Stimulated activated CD8-positive, alpha-beta memory T cell treated with anti-CD3 and anti-CD28 coated beads, Interleukin-15, amount 100 ng/mL, for 4 hours (primary cell): ENCODE data around the gene MAP7D2.

Source experiments
- DNase-seq, 2 donors: peaks; one replicate each; pipeline ENCODE4 v3.0.0-alpha.2; 2020; ENCODE audit warnings: low read depth in 2 of 2

MAP7D2 gene

DNA sequence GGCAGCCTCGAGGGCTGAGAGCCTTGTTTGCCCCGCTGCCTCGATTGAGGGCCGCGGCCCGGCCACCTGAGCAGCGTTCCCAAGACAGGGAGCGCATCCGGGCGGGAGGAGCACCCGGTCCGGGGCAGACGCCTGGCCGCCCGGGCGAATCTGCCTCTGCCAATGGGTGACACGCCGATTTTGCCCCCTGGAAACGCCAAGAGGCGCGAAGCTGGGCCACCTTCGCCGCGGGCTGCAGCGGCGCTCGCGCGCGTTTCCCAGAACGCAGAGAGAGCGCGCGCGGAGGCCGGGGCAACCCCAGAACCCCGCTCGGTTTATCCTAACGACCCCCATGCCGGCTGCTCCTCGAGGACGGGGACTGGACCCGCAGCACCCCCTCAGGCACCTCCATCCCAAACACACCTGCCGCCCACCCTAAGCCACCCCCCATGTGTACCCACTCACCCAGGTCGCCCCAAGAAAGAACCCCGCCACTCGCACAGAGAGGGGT lies 575 bp downstream of the MAP7D2 start:
- DNase-seq = no peak

DNA sequence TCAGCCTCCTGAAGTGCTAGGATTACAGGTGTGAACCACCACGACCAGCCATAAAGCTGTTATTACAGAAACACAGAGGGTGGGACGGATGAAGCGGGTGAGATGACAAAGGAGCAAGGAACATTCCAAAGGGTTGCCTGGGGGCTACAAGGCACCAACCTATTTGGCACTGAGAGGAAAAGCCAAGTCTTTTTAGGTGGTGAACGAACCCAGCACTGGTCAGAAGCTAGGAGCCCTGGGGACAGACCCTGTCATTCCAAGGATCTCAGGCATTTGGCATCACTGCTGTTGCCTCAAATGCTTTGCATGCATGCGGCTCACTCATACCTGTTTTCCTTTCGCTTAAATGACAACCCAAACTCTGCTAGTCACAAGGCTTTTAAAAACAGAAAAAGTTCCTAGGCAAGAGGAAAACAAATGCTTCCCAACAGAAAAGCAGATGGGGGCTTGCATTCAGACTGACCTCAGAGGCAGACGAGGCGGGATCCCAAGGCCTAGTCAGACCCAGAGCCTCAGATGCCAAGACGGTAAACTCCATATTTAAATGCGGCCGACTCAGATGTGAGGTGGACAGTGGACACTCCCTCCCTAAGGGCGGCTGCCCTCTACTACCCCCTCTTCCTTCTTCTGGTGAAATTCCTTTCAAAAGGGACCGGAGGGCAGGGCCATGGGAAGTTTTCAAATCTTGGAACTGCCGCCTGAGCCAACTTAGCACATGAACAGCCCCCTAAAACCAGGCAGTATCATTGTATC lies 4.5 kb downstream of the MAP7D2 start:
- DNase-seq = no peak

DNA sequence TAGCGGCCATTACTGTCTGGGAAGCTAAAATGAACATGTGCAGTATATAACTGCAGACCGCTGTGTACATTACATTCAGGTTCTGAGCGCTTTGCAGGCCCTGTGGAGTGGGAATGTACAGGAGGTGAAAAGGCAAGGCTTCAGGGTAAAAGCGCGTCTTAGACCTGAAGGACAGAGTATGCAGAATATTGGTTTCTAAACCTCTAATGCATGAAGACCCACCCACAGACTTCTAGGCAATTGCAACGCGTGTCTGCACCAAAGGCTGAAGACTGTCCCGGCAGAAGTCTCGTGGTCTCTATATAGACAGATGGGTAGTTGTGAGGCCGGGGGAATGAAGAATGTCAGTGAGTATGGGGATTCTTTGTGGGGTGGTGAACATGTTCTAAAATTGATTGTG lies 5.4 kb downstream of the MAP7D2 start:
- DNase-seq = no peak

DNA sequence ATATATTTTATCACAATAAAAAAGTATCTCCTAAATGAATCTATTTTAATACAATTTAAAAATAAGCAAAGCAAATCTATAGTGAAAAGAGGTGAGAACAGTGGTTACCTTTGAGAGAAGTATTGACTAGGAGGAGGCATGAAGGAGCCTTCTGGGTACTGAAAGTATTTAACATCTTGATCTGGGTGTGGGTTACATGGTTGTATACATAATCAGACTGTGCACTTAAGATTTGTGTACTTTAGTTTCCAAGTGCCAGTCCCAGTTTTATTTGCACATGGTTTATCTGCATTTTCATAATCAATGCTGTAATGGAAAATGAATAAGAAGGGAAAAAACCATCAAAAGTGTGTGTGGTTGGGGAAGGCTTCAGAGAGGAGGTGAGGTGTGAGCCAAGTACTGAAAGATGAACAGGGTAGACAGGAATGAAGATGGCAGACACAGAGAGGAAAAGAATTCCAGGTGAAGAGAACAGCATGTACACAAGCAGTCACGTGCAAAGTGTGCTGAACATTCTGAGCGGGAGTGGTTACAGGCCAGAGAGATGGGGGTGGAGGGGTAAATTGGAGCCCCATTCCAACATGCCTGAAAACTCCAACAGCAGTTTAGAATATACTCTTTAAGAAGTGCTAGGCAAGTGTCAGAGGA lies 14.6 kb downstream of the MAP7D2 start:
- no peak for DNase-seq

GRCh38 chrX:20091499-20091898 lies 25.2 kb downstream of the MAP7D2 start:
- no peak for DNase-seq

DNA sequence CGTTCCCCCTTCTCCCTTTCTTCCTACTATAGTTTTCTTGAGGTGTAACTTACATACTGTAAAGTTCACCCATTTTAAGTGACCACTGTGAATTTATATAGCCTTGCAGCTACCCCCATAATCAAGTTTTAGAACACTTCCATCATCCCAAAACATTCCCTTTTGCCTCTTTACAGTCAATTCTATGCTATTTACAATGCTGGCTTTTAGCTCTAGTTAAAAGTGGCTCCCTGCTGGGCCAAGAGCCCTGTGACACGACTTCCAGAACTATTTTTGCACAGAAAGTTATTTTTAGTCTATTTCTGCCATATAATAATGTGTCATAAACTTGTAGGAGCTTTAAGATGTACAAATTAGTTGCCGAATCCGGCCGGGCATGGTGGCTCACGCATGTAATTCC lies 26.9 kb downstream of the MAP7D2 start:
- no peak for DNase-seq

GRCh38 chrX:20080277-20080676 lies 36.4 kb downstream of the MAP7D2 start:
- no peak for DNase-seq

GRCh38 chrX:20071511-20072079 lies 45.1 kb downstream of the MAP7D2 start:
- no peak for DNase-seq

DNA sequence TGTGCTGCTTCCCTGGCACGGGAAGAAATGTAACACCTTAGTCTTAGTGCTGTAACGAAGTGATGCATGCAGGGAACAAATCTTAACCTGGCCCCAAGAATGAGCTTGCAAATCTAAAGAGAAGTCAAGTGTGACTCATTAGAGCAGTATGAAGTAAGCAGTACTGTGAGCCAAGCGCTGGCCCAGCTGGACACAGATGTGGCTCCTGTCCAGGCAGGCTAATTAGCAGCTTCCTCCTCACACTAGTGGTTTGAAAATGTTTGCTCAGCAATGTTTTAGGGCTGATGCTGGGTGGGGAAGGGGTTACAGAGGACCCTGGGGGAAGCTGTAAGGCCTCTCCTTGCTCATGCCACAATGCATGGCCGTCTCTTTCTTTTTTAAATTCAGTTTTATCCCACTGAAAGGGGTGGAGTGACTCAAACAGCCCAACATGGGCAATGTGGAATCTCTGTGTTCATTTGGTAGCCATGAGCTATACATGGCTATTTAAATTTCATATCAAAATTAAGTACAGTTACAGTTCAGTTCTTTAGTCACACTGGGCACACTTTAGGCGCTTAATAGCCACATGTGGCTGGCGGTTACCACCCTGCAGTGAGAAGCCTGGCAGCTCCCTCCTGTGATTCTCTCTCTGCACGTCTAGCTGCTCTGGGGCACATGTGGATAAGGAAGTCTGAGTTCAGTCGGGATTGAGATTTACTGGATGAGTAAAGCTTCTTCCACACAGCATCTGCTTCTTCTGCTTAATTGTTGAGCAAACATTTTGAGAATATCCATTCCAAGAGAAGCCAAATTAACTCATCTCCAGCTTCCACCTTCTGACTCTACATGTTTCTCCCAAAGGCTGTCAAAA lies 48.8 kb downstream of the MAP7D2 start:
- no peak for DNase-seq

DNA sequence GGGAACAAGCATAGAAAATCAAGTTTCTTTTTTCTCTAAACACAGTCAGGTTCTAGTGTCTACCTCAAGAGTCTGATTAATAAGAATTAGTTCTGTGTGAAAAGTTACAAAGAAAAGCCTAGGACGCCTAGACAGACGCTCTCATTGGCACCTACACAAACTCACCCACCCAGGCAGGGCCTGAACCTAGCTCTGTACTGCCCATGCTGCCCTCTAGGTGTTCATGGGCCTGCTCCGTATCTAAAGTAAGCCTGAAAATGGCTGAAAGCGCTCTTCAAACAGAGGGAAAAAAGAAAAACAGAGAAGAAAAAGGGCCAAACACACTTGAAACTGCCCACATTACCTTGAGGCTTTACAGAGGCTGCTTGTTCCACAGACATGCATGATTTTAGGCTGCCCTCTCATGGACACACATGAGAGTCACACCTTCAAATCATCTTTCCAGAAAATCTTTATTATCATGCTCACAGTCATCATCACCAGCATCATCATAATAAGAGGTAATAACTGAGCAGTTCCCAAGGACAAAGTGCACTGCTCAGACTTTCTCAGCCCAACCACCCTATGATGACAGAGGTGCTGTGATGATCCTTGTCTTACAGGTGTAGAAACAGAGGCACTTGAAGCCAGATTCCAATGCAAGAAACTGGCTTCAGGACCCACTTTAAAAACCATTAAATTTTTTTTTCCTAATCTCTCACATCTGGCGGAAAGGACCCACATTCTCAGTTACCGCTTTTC lies 49.6 kb downstream of the MAP7D2 start:
- DNase-seq = no peak

GRCh38 chrX:20063716-20064351 lies 52.9 kb downstream of the MAP7D2 start:
- DNase-seq = no peak

DNA sequence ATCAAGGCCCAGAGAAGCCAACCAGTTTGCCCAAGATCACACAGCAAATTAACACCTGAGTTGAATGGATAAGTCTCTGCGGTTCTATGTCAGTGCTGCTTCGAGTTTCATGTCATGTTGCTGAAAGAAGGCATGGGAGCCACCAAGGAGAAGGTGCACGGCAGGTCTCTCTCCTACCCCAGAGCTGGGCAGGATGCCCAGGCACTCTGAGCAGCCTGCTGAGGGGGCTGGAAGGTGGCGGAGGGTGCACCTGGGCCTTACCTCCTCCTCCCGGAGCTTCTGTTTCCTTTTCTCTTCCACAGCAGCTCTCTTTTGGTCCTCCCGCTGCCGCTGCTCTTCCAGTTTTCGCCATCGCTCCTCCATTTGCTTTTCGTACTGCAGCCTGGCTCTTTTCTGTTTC lies 53.6 kb downstream of the MAP7D2 start:
- DNase-seq = no peak

DNA sequence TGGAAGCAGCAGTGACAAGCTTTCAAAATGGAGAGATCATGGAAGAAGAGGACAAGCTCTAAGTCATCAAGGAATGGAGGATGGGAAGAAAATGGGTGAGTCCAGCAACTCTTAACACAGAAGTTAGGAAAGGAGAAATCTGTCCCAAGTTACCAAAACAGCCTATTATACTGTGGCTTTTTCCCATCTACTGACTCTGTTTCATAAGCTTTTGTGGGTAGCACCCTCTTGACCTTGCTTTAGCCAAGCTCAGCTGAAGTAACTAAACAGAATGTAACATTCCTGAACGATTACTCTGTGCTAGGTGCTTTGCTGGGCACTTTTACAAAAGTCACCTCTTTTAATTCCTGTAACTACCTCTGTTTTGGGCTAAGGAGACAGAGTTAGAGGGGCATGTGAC lies 54.9 kb downstream of the MAP7D2 start:
- no peak for DNase-seq

GRCh38 chrX:20060961-20061748 lies 55.6 kb downstream of the MAP7D2 start:
- DNase-seq = no peak

DNA sequence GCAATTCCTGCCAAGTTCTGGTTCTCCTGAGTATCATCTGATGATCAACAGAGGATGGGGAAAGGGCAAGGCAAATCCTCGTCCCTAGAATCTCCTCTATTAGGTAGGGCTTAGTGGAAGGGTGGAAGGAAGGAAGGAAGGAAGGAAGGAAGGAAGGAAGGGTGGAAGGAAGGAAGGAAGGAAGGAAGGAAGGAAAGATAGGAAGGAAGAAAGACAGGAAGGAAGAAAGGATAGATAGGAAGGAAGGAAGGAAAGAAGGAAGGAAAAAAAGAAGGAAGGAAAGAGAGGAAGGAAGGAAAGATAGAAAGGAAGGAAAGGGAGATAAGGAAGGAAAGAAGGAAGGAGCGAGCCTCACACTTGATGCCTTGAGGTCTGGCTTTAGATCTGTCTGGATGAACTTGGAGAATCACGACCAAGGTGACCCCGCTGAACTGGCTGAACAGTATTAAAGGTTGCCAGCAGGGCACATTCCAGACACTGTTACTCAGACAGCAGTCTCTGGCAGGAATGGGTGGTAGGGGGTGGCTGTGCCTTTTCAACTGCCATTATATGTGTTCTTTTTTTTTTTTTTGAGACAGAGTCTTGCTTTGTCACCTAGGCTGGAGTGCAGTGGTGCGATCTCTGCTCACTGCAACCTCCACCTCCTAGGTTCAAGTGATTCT lies 57.1 kb downstream of the MAP7D2 start:
- no peak for DNase-seq

DNA sequence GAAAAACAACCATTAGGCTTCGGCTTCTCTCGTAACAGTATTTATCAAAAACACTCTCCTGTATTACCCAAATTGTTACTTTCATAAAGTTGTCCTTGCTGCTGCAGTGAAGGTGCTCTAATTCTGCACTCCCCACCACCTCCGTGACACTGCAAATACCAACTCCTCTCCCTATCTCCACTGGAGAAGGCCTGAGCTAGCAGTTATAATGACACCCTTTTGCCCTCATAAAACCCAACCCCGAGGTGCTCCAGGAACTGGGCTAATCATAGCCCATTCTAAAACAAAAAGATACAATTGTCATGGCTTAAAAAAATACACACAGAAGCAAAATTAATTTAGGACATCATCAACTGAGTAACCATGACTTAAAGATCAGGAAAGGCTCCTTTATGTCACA lies 59.2 kb downstream of the MAP7D2 start:
- no peak for DNase-seq

- no peak for DNase-seq
Measured at GRCh38 chrX:20056704-20057103, 60.0 kb downstream of the MAP7D2 start.

DNA sequence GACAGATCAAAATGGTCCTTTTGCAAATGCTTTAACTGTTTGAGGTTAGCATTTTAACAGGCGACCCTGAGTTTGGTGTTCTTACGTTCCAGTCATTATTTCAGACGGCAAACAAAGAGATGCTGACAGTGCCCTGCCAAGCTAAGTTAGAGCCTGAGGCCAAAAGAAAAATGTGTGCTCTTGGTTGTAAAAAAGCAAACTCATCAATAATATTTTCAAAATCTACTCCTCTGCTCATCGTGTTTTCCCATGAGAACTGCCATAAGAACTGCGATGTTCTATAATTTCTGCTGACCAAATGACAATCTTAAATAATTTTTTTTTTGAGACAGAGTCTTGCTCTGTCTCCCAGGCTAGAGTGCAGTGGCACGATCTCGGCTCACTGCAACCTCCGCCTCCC lies 63.2 kb downstream of the MAP7D2 start:
- no peak for DNase-seq

GRCh38 chrX:20046864-20047263 lies 69.8 kb downstream of the MAP7D2 start:
- DNase-seq = no peak

- no peak for DNase-seq
Measured at GRCh38 chrX:20046223-20046622, 70.5 kb downstream of the MAP7D2 start.
